Endodermal cell (in vitro differentiated cells): ENCODE measurements around the gene ZNF765. TPM values are rescaled to one million over a fixed set of nuclear protein-coding genes. Genes with fewer than 3 reads are reported as not detected.

ENCODE experiments used
- DNase-seq: peaks from one replicate; pipeline ENCODE4 v3.0.0-alpha.2; 2017
- H3K27ac ChIP-seq: 2 replicates; pipeline ENCODE4 v1.5.1; 2013; ENCODE audit warnings: mild to moderate bottlenecking, low read depth, low read length, moderate library complexity
- H3K27me3 ChIP-seq: 2 replicates; pipeline ENCODE4 v1.6.1; 2013; ENCODE audit warnings: mild to moderate bottlenecking, low read length, moderate library complexity; ENCODE audit not compliant: insufficient read depth, control insufficient read depth, poor library complexity, severe bottlenecking
- H3K36me3 ChIP-seq: 2 replicates; pipeline ENCODE4 v1.7.0; 2013; ENCODE audit warnings: mild to moderate bottlenecking, low read length, moderate library complexity; ENCODE audit not compliant: control insufficient read depth, insufficient read depth
- H3K4me1 ChIP-seq: one replicate; pipeline ENCODE4 v1.7.0; 2013; ENCODE audit warnings: low read length; ENCODE audit not compliant: control insufficient read depth, insufficient read depth
- H3K4me3 ChIP-seq: 2 replicates; pipeline ENCODE4 v1.5.1; 2013; ENCODE audit warnings: mild to moderate bottlenecking, low read length, moderate library complexity
- H3K9ac ChIP-seq: 2 replicates; pipeline ENCODE4 v1.6.1; 2013; ENCODE audit warnings: mild to moderate bottlenecking, low read length, moderate library complexity; ENCODE audit not compliant: poor library complexity, severe bottlenecking; ENCODE audit errors: extremely low read depth
- H3K9me3 ChIP-seq: 2 replicates; pipeline ENCODE4 v1.6.1; 2013; ENCODE audit warnings: mild to moderate bottlenecking, low read length, moderate library complexity; ENCODE audit not compliant: control insufficient read depth
- H3K27ac Mint-ChIP-seq: 2 replicates; pipeline ENCODE4 v1.8.0; 2020; ENCODE audit warnings: mixed read lengths
- H3K27me3 Mint-ChIP-seq: 2 replicates; pipeline ENCODE4 v1.8.0; 2021; ENCODE audit warnings: mild to moderate bottlenecking, mixed read lengths; ENCODE audit not compliant: insufficient read depth
- H3K36me3 Mint-ChIP-seq: 2 replicates; pipeline ENCODE4 v1.8.0; 2020; ENCODE audit warnings: low read depth, mixed read lengths
- H3K4me1 Mint-ChIP-seq: 2 replicates; pipeline ENCODE4 v1.8.0; 2020; ENCODE audit warnings: mixed read lengths
- H3K4me3 Mint-ChIP-seq: 2 replicates; pipeline ENCODE4 v1.8.0; 2020; ENCODE audit warnings: mild to moderate bottlenecking, moderate library complexity, mixed read lengths
- H3K9me3 Mint-ChIP-seq: 2 replicates; pipeline ENCODE4 v1.8.0; 2020; ENCODE audit warnings: mild to moderate bottlenecking, mixed read lengths
- WGBS, 2 experiments: methylation state at CpG; one replicate each; pipeline versions ENCODE4 v1.1.5 to v1.1.7; 2013; ENCODE audit warnings: missing lambda C conversion rate in 2 of 2, mixed read lengths in 1 of 2; ENCODE audit not compliant: insufficient coverage in 1 of 2, insufficient read length in 1 of 2; 5-methylcytosine and 5-hydroxymethylcytosine counted together
- total RNA-seq, 2 donors: library from RNA; stranded (reverse); fragmentation: NEBNext Ultra II Directional in 1 of 2; extraction: Animal tissue kit (Norgen Biotek cat#: 25700) in 1 of 2; gene quantifications; 2 replicates in 1 of 2; 3 replicates in 1 of 2; pipeline ENCODE4 v1.2.1, GENCODE V29; 2021
- TF ChIP-seq, protein P1 (sequence below): fragments of 200-600 bp; sonication (generic); conservative IDR thresholded peaks from 2 replicates; pipeline ENCODE4 v1.5.0; 2021; ENCODE audit warnings: antibody characterized with exemption, mild to moderate bottlenecking

ZNF765 gene
- total RNA-seq, 2 donors from 2014 or later: 30.1 to 35.9 TPM

DNA sequence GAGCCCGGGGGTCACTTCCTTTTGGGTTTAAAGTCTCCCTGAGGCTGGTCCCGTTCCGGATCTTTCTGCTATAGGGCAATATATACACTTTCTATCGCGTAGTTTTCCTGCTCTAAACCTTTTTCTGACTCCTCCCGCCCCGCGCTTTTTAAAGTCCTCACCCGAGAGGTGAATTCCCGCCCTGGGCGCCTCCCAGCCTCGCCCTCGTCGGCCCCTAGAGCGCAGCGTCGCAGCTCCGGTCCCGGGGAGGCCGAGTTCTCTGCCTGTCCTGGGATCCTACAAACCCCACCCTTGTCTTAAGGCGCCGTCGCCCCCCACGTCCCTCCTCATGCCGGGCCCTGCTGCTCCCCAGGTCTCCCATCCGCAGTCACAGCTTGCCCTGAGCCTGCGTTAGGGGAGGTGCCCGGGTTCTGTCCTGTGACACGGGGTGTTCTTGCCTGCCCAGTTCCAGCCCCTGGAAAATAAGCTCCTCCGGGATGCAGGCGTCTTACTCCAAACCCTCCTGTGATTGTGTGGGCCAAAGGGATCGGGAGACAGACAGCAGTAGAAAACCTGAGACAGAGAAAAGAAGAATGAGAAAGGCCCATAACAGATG is 29.0 kb upstream of the ZNF765 start:
- no peak overlapping the region for H3K27ac ChIP-seq
- H3K4me3 ChIP-seq: peak overlapping the region; percentile 98
- H3K4me1 ChIP-seq: no peaks in the 10 kb centered on the region
- H3K9me3 ChIP-seq: no peaks in the 10 kb centered on the region
- Mint-ChIP-seq H3K4me1 (peaks cover 44% of the 10 kb centered on the region), H3K36me3 (peaks cover 9% of the 10 kb centered on the region), H3K4me3 (peak overlapping the region; percentile 96), H3K9me3 (no peaks in the 10 kb centered on the region), H3K27ac (peak overlapping the region; percentile 95), H3K27me3 (no peaks in the 10 kb centered on the region)
- no peak for DNase-seq
- no peaks in the 10 kb centered on the region for H3K36me3 ChIP-seq
- TF ChIP-seq, protein P1, sequence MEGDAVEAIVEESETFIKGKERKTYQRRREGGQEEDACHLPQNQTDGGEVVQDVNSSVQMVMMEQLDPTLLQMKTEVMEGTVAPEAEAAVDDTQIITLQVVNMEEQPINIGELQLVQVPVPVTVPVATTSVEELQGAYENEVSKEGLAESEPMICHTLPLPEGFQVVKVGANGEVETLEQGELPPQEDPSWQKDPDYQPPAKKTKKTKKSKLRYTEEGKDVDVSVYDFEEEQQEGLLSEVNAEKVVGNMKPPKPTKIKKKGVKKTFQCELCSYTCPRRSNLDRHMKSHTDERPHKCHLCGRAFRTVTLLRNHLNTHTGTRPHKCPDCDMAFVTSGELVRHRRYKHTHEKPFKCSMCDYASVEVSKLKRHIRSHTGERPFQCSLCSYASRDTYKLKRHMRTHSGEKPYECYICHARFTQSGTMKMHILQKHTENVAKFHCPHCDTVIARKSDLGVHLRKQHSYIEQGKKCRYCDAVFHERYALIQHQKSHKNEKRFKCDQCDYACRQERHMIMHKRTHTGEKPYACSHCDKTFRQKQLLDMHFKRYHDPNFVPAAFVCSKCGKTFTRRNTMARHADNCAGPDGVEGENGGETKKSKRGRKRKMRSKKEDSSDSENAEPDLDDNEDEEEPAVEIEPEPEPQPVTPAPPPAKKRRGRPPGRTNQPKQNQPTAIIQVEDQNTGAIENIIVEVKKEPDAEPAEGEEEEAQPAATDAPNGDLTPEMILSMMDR: no peak
- WGBS, 2 experiments: 0 to 1% methylated on average over 15 to 32 of the region's 32 CpGs
- peak overlapping the region; percentile 75 for H3K9ac ChIP-seq
- no peaks in the 10 kb centered on the region for H3K27me3 ChIP-seq

DNA sequence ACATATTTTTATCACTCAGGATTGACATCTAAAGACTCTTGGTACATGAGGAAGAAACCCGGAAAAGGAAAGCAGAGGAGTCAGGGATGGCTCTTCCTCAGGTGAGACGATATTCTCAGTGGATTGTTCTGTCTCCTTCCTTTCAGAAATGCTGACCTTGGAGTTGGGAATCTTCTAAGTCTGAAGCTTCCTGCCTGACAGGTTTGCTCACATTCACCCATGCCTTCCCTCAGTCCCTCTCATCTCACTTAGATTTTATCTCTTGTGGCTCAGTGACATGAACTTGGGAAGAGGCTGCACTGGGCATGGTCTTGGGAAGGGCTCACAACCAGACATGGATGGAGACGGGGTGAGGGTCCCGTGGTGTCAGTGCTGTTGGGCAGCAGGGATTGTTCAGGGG is 22.8 kb upstream of the ZNF765 start:
- Histone ChIP-seq H3K9ac (no peak overlapping the region), H3K27me3 (no peaks in the 10 kb centered on the region), H3K4me3 (no peak overlapping the region), H3K36me3 (peaks cover 31% of the 10 kb centered on the region), H3K9me3 (peaks cover 7% of the 10 kb centered on the region), H3K27ac (no peak overlapping the region), H3K4me1 (no peaks in the 10 kb centered on the region)
- Mint-ChIP-seq H3K4me3 (no peak overlapping the region), H3K27ac (peak overlapping the region; percentile 52), H3K9me3 (no peaks in the 10 kb centered on the region), H3K27me3 (no peaks in the 10 kb centered on the region), H3K4me1 (peaks cover 21% of the 10 kb centered on the region), H3K36me3 (peaks cover 63% of the 10 kb centered on the region)
- WGBS, 2 experiments: 91 to 94% methylated on average over 4 of the region's 4 CpGs
- no peak for DNase-seq
- TF ChIP-seq, protein P1: no peak

DNA sequence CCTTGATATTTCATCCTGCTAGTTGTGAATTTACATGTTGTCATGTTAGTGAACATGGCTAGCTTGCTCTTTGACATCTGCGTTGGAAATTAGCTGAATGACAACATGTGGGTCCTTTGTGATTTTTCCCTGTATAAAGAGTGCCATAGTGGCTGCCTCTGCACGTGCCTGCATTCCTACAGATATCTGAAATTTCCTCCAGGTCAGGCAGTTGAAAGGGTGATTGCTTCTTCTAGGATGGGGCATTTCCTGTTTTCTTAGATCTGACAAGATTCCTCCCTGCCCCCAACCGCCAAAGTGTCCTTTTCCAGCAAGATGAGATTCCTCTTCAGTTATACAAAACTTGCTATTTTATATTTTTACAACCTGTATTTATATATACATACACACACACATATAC is 20.7 kb upstream of the ZNF765 start:
- TF ChIP-seq, protein P1: no peak
- Histone ChIP-seq H3K27me3 (no peaks in the 10 kb centered on the region), H3K27ac (no peak overlapping the region), H3K4me3 (no peak overlapping the region), H3K4me1 (no peaks in the 10 kb centered on the region), H3K36me3 (peaks cover 51% of the 10 kb centered on the region), H3K9me3 (peaks cover 22% of the 10 kb centered on the region), H3K9ac (no peak overlapping the region)
- peaks cover 84% of the 10 kb centered on the region for H3K36me3 Mint-ChIP-seq
- H3K27ac Mint-ChIP-seq: peak overlapping the region; percentile 78
- no peak overlapping the region for H3K4me3 Mint-ChIP-seq
- peaks cover 16% of the 10 kb centered on the region for H3K9me3 Mint-ChIP-seq
- peaks cover 5% of the 10 kb centered on the region for H3K4me1 Mint-ChIP-seq
- no peak for DNase-seq
- H3K27me3 Mint-ChIP-seq: no peaks in the 10 kb centered on the region
- 62 to 72% methylated on average over 2 to 3 of the region's 3 CpGs for WGBS, 2 experiments
